OCI-LY7 (cell line): ENCODE results near the gene LHX4. TPM values are rescaled to one million over a fixed set of nuclear protein-coding genes. Genes with fewer than 3 reads are reported as not detected.

Experiments
- BruUV-seq: library from RNA; stranded (reverse); fragments of 400-500 nt; replicated peaks from 2 replicates; lab custom pipeline; 2021; lab: Mats Ljungman, UMichigan
- CTCF ChIA-PET: fragments of 300-600 bp; sonication (Branson Sonifier 250); formaldehyde crosslinking; loops from one replicate; lab custom pipeline; 2022; ENCODE audit warnings: antibody characterized with exemption; ENCODE audit not compliant: unreplicated experiment; lab: Charles Lee
- POLR2A ChIA-PET: fragments of 300-600 bp; sonication (Branson Sonifier 250); formaldehyde crosslinking; loops from one replicate; lab custom pipeline; 2022; ENCODE audit warnings: antibody characterized with exemption; lab: Charles Lee
- DNase-seq: peaks from one replicate; pipeline ENCODE4 v3.0.0-alpha.2; 2015; ENCODE audit warnings: low spot score
- H2AFZ ChIP-seq: fragments of 200-600 bp; sonication (generic), shearing (Covaris generic); 2 replicates; pipeline ENCODE4 v1.6.1; 2014; ENCODE audit warnings: mild to moderate bottlenecking, antibody characterized with exemption, low read length, moderate library complexity
- H3K27ac ChIP-seq: fragments of 200-600 bp; sonication (generic); 2 replicates; pipeline ENCODE4 v1.5.1; 2014; ENCODE audit warnings: mixed run types, low read depth, mild to moderate bottlenecking, moderate library complexity, low read length, inconsistent platforms; ENCODE audit not compliant: poor library complexity, severe bottlenecking
- H3K36me3 ChIP-seq: fragments of 200-600 bp; sonication (generic); 2 replicates; pipeline ENCODE4 v1.6.1; 2014; ENCODE audit warnings: mild to moderate bottlenecking, antibody characterized with exemption, low read length, moderate library complexity, mixed read lengths; ENCODE audit not compliant: insufficient read depth
- H3K4me1 ChIP-seq: fragments of 200-600 bp; sonication (generic); 2 replicates; pipeline ENCODE4 v1.5.1; 2014; ENCODE audit warnings: mild to moderate bottlenecking, low read length; ENCODE audit not compliant: insufficient read depth, poor library complexity, severe bottlenecking
- H3K4me2 ChIP-seq: fragments of 200-600 bp; sonication (generic); 2 replicates; pipeline ENCODE4 v1.6.1; 2014; ENCODE audit warnings: mild to moderate bottlenecking, low read length
- H3K4me3 ChIP-seq: fragments of 200-600 bp; sonication (generic); 2 replicates; pipeline ENCODE4 v1.5.1; 2014; ENCODE audit warnings: mild to moderate bottlenecking, low read depth, low read length; ENCODE audit not compliant: poor library complexity, severe bottlenecking
- H3K79me2 ChIP-seq: fragments of 200-600 bp; sonication (generic); 2 replicates; pipeline ENCODE4 v1.6.1; 2016; ENCODE audit warnings: low read depth, mild to moderate bottlenecking, low read length, moderate library complexity, mixed read lengths; ENCODE audit not compliant: insufficient read depth
- H3K9me2 ChIP-seq: fragments of 200-600 bp; sonication (generic); 2 replicates; pipeline ENCODE4 v1.6.1; 2016; ENCODE audit warnings: mild to moderate bottlenecking, low read length, mixed read lengths; ENCODE audit not compliant: insufficient read depth
- H3K9me3 ChIP-seq: fragments of 200-600 bp; sonication (generic); 2 replicates; pipeline ENCODE4 v1.6.1; 2014; ENCODE audit warnings: mild to moderate bottlenecking, mixed run types, low read length, mixed read lengths
- H4K20me1 ChIP-seq: fragments of 200-600 bp; sonication (generic); 2 replicates; pipeline ENCODE4 v1.6.1; 2014; ENCODE audit warnings: mild to moderate bottlenecking, antibody characterized with exemption, low read length, moderate library complexity, mixed read lengths; ENCODE audit not compliant: insufficient read depth
- EZH2phosphoT487 ChIP-seq: fragments of 200-600 bp; sonication (generic); IDR thresholded peaks from 2 replicates; pipeline ENCODE4 v1.6.1; 2018; ENCODE audit warnings: low read depth, borderline replicate concordance, mild to moderate bottlenecking, mixed run types, antibody characterized with exemption, low read length, moderate library complexity, mixed read lengths
- intact Hi-C: fragments of 100-400 bp; cut with micrococcal nuclease; formaldehyde crosslinking; loops from one replicate; pipeline ENCODE4 v1.10.0; 2022; ENCODE audit not compliant: unreplicated experiment
- total RNA-seq, 2 experiments: library from RNA; depleted of rRNA in 1 of 2; stranded (reverse); fragments of >200 nt in 1 of 2; shearing (Covaris generic) in 1 of 2; gene quantifications; 2 replicates each; pipeline ENCODE4 v1.2.3, GENCODE V29; 2014 to 2022
- TF ChIP-seq, protein P1 (sequence below): fragments of 200-600 bp; sonication (generic); conservative IDR thresholded peaks from 2 replicates; pipeline ENCODE4 v1.5.1; 2014; ENCODE audit warnings: mild to moderate bottlenecking, antibody characterized with exemption, low read length, moderate library complexity, mixed read lengths

The LHX4 gene
- total RNA-seq, 2 experiments from 2014 or later: 0.06 TPM; not detected in 1

DNA sequence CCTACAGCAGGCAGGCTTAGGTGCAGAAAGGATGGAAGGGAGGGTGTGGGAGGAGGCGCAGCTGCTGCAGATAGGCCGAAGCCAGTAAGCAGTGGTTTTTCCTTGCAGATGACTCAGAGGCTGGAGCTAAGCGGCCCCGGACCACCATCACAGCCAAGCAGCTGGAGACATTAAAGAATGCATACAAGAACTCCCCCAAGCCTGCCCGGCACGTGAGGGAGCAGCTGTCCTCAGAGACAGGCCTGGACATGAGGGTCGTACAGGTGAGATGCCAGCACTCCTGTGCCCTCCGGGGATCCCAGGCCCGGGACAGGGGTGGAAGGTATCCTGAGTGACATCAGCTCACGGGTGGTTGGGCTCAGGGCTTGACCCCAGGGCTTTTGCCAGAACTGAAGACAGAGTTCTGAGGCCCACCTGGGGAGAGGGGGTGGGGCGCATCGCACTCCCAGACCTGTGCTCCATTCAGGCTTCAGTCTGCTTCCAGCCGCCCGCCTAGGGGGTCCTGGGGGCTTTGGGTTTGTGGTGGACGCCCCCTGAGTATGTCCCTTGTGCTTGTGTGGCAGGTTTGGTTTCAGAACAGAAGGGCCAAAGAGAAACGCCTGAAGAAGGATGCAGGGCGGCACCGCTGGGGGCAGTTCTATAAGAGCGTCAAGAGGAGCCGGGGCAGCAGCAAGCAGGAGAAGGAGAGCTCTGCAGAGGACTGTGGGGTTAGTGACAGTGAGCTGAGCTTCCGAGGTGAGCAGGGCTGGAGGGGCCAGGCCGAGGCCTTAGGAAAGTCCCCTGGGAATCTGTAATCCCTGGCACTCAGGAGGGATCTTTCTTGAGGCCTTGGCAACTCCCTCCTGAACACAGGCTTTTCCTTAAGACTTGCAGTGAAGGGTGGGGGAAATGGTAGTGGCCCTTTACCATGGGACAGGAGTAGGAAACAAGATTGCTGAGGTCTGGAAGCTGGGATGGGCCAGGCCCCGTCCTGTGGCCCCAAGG, 41.5 kb downstream of the LHX4 start:
- Histone ChIP-seq H3K4me3 (no peak overlapping the region), H3K4me1 (no peaks in the 10 kb centered on the region), H2AFZ (no peak overlapping the region), H3K79me2 (no peaks in the 10 kb centered on the region), H4K20me1 (no peaks in the 10 kb centered on the region), H3K9me2 (no peaks in the 10 kb centered on the region), H3K36me3 (peaks cover 17% of the 10 kb centered on the region), H3K27ac (no peak overlapping the region), H3K4me2 (no peak overlapping the region), H3K9me3 (no peaks in the 10 kb centered on the region)
- CTCF ChIA-PET: no interaction called here
- POLR2A ChIA-PET: no interaction called here
- no TSS peak for BruUV-seq
- intact Hi-C loops: no loop called here
- no peak for DNase-seq
- no peak for TF ChIP-seq EZH2phosphoT487

DNA sequence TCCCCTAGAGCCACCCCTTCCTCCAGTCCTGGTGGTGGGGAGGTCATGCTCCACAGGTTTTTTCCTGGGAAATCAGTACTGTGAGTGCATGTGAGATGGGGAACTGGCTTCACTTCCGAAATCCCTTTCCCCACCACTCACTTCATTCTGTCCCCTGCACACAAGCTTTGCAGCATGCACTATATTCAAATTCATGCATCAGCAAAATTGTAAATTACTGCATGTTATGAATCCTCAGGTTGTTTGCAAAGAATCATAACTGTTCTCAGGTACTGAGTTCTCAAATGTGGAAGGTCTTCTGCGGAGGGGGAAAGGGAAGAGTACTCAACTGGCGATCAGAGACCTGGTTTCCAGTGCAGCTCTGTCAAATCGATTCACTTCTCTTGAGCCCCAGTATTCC, 42.3 kb downstream of the LHX4 start:
- BruUV-seq: no TSS peak
- H3K9me3 ChIP-seq: no peaks in the 10 kb centered on the region
- H3K4me1 ChIP-seq: no peaks in the 10 kb centered on the region
- ChIA-PET CTCF (no interaction called here), POLR2A (no interaction called here)
- H3K4me3 ChIP-seq: no peak overlapping the region
- TF ChIP-seq, protein P1, sequence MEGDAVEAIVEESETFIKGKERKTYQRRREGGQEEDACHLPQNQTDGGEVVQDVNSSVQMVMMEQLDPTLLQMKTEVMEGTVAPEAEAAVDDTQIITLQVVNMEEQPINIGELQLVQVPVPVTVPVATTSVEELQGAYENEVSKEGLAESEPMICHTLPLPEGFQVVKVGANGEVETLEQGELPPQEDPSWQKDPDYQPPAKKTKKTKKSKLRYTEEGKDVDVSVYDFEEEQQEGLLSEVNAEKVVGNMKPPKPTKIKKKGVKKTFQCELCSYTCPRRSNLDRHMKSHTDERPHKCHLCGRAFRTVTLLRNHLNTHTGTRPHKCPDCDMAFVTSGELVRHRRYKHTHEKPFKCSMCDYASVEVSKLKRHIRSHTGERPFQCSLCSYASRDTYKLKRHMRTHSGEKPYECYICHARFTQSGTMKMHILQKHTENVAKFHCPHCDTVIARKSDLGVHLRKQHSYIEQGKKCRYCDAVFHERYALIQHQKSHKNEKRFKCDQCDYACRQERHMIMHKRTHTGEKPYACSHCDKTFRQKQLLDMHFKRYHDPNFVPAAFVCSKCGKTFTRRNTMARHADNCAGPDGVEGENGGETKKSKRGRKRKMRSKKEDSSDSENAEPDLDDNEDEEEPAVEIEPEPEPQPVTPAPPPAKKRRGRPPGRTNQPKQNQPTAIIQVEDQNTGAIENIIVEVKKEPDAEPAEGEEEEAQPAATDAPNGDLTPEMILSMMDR: no peak
- no peak for TF ChIP-seq EZH2phosphoT487
- H2AFZ ChIP-seq: no peak overlapping the region
- H3K4me2 ChIP-seq: no peak overlapping the region
- H3K36me3 ChIP-seq: peaks cover 17% of the 10 kb centered on the region
- H3K27ac ChIP-seq: no peak overlapping the region
- no peaks in the 10 kb centered on the region for H3K9me2 ChIP-seq
- no peaks in the 10 kb centered on the region for H4K20me1 ChIP-seq
- intact Hi-C loops: no loop called here
- no peaks in the 10 kb centered on the region for H3K79me2 ChIP-seq
- no peak for DNase-seq

DNA sequence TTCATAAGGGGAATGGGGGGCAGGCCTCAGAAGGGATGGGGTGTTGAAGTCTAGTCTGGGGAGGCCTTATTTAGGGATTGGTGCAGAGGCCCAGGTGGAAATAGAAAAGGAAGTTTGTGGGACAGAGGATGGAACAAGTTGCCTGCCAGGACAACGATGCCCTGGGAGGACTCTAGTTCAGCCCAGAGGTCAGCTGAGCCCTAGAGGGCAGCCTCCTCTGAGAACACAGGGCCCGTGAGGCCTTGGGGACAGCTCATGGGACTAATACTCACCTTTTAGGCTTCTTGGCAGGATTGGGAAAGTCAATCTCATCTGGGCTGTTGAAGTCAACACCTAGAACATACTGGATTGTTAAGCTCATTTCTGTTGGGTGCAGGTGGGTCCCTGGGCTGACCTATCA, 43.0 kb downstream of the LHX4 start:
- intact Hi-C loops: no loop called here
- ChIA-PET POLR2A (interaction anchor here (0.6 to 1.1 kb wide), 2 partner anchors 13 to 317 kb away, joined by 3 read pairs; no protein-coding TSS in a partner anchor), CTCF (no interaction called here)
- Histone ChIP-seq H3K79me2 (no peaks in the 10 kb centered on the region), H3K9me2 (no peaks in the 10 kb centered on the region), H3K4me1 (no peaks in the 10 kb centered on the region), H3K4me3 (no peak overlapping the region), H2AFZ (no peak overlapping the region), H3K36me3 (peaks cover 17% of the 10 kb centered on the region), H3K4me2 (no peak overlapping the region), H3K27ac (no peak overlapping the region), H3K9me3 (no peaks in the 10 kb centered on the region), H4K20me1 (no peaks in the 10 kb centered on the region)
- no peak for DNase-seq
- BruUV-seq: no TSS peak
- TF ChIP-seq, protein P1: no peak
- no peak for TF ChIP-seq EZH2phosphoT487
